Neural progenitor cell (in vitro differentiated cells): Measurements from ENCODE around the gene PDHX. TPM values are rescaled to one million over a fixed set of nuclear protein-coding genes. Genes with fewer than 3 reads are reported as not detected.

ENCODE experiments used
- DNase-seq: peaks from one replicate; pipeline ENCODE4 v3.0.0-alpha.2; 2016; ENCODE audit warnings: low spot score
- H2AFZ ChIP-seq: fragments of 200-600 bp; sonication (generic); replicated peaks from 2 replicates; pipeline ENCODE4 v1.6.1; 2016; ENCODE audit warnings: antibody characterized with exemption
- H3F3A ChIP-seq: fragments of 200-600 bp; sonication (generic); 2 replicates; pipeline ENCODE4 v1.6.1; 2016; ENCODE audit warnings: antibody characterized with exemption, low read depth
- H3K27ac ChIP-seq: fragments of 200-600 bp; sonication (generic); 2 replicates; pipeline ENCODE4 v1.5.1; 2016; ENCODE audit warnings: mild to moderate bottlenecking
- H3K27me3 ChIP-seq: fragments of 200-600 bp; sonication (generic); 2 replicates; pipeline ENCODE4 v1.6.1; 2016; ENCODE audit warnings: mild to moderate bottlenecking, moderate library complexity
- H3K36me3 ChIP-seq: fragments of 200-600 bp; sonication (generic); 2 replicates; pipeline ENCODE4 v1.5.1; 2016
- H3K4me1 ChIP-seq: fragments of 200-600 bp; sonication (generic); 2 replicates; pipeline ENCODE4 v1.6.1; 2016; ENCODE audit warnings: mixed run types
- H3K4me2 ChIP-seq: fragments of 200-600 bp; sonication (generic); 2 replicates; pipeline ENCODE4 v1.6.1; 2016
- H3K4me3 ChIP-seq: fragments of 200-600 bp; sonication (generic); 2 replicates; pipeline ENCODE4 v1.5.1; 2016
- H3K79me2 ChIP-seq: fragments of 200-600 bp; sonication (generic); 2 replicates; pipeline ENCODE4 v1.6.1; 2016; ENCODE audit warnings: low read depth
- H3K9ac ChIP-seq: fragments of 200-600 bp; sonication (generic); 2 replicates; pipeline ENCODE4 v1.6.1; 2016
- H3K9me3 ChIP-seq: fragments of 200-600 bp; sonication (generic); 2 replicates; pipeline ENCODE4 v1.5.1; 2016; ENCODE audit warnings: low read depth
- H4K20me1 ChIP-seq: fragments of 200-600 bp; sonication (generic); 2 replicates; pipeline ENCODE4 v1.6.1; 2016; ENCODE audit warnings: low read depth
- H3K27ac Mint-ChIP-seq: 3 replicates; pipeline ENCODE4 v1.8.0; 2021; ENCODE audit warnings: mixed read lengths
- H3K27me3 Mint-ChIP-seq: 2 replicates; pipeline ENCODE4 v1.8.0; 2022; ENCODE audit warnings: low read depth, mild to moderate bottlenecking, inconsistent platforms, moderate library complexity, mixed read lengths; ENCODE audit not compliant: insufficient read depth
- H3K36me3 Mint-ChIP-seq: 3 replicates; pipeline ENCODE4 v1.8.0; 2021; ENCODE audit warnings: mixed read lengths
- H3K4me1 Mint-ChIP-seq: 3 replicates; pipeline ENCODE4 v1.8.0; 2021; ENCODE audit warnings: mixed read lengths
- H3K4me3 Mint-ChIP-seq: 3 replicates; pipeline ENCODE4 v1.8.0; 2021; ENCODE audit warnings: mild to moderate bottlenecking, moderate library complexity, mixed read lengths
- H3K9me3 Mint-ChIP-seq: 3 replicates; pipeline ENCODE4 v1.8.0; 2020; ENCODE audit warnings: mixed read lengths
- CTCF ChIP-seq: fragments of 200-600 bp; sonication (generic); IDR thresholded peaks from 2 replicates; pipeline ENCODE4 v1.5.1; 2017; ENCODE audit warnings: antibody characterized with exemption, mild to moderate bottlenecking
- EZH2 ChIP-seq: fragments of 200-600 bp; sonication (generic); IDR thresholded peaks from 2 replicates; pipeline ENCODE4 v1.6.1; 2017; ENCODE audit warnings: antibody characterized with exemption, mild to moderate bottlenecking, moderate library complexity
- EZH2phosphoT487 ChIP-seq: fragments of 200-600 bp; sonication (generic); IDR thresholded peaks from 2 replicates; pipeline ENCODE4 v1.6.1; 2017; ENCODE audit warnings: antibody characterized with exemption
- total RNA-seq: library from RNA; depleted of rRNA; stranded (reverse); fragments of >200 nt; gene quantifications from 2 replicates; pipeline ENCODE4 v1.2.3, GENCODE V29; 2015; ENCODE audit warnings: low replicate concordance

Gene PDHX
- total RNA-seq, 1 donor from 2014 or later, result 38.4 TPM

GRCh38 chr11:34928268-34928959, 12.0 kb downstream of the PDHX start:
- H3K4me3 ChIP-seq, result no peak overlapping the region
- H3K4me1 ChIP-seq, result peaks cover 12% of the 10 kb centered on the region
- peaks cover 14% of the 10 kb centered on the region for H3K36me3 Mint-ChIP-seq
- H3K4me2 ChIP-seq, result peak overlapping the region; percentile 8
- H2AFZ ChIP-seq, result no peak overlapping the region
- H3K9ac ChIP-seq, result no peak overlapping the region
- H3K79me2 ChIP-seq, result peaks cover 70% of the 10 kb centered on the region
- H3F3A ChIP-seq, result no peaks in the 10 kb centered on the region
- no peak for TF ChIP-seq CTCF
- no peak for TF ChIP-seq EZH2
- TF ChIP-seq EZH2phosphoT487, result no peak
- H3K27ac ChIP-seq, result no peak overlapping the region
- H3K36me3 ChIP-seq, result no peaks in the 10 kb centered on the region
- no peak for DNase-seq
- H4K20me1 ChIP-seq, result peaks cover 25% of the 10 kb centered on the region
- no peak overlapping the region for H3K27ac Mint-ChIP-seq
- no peaks in the 10 kb centered on the region for H3K9me3 Mint-ChIP-seq
- no peaks in the 10 kb centered on the region for H3K27me3 ChIP-seq
- H3K4me1 Mint-ChIP-seq, result peaks cover 8% of the 10 kb centered on the region
- no peaks in the 10 kb centered on the region for H3K27me3 Mint-ChIP-seq
- H3K9me3 ChIP-seq, result no peaks in the 10 kb centered on the region
- no peak overlapping the region for H3K4me3 Mint-ChIP-seq

GRCh38 chr11:34928960-34929680, 12.7 kb downstream of the PDHX start:
- Histone ChIP-seq H3K9me3 (no peaks in the 10 kb centered on the region), H2AFZ (no peak overlapping the region), H3K79me2 (peaks cover 63% of the 10 kb centered on the region), H3K4me3 (no peak overlapping the region), H3K4me2 (no peak overlapping the region), H3F3A (no peaks in the 10 kb centered on the region), H3K4me1 (peaks cover 12% of the 10 kb centered on the region), H3K27me3 (no peaks in the 10 kb centered on the region), H3K36me3 (no peaks in the 10 kb centered on the region), H3K9ac (no peak overlapping the region), H3K27ac (no peak overlapping the region), H4K20me1 (peaks cover 18% of the 10 kb centered on the region)
- H3K36me3 Mint-ChIP-seq, result peaks cover 19% of the 10 kb centered on the region
- no peaks in the 10 kb centered on the region for H3K27me3 Mint-ChIP-seq
- no peak for DNase-seq
- no peaks in the 10 kb centered on the region for H3K9me3 Mint-ChIP-seq
- H3K4me3 Mint-ChIP-seq, result no peak overlapping the region
- peaks cover 8% of the 10 kb centered on the region for H3K4me1 Mint-ChIP-seq
- no peak overlapping the region for H3K27ac Mint-ChIP-seq
- TF ChIP-seq CTCF, result no peak

GRCh38 chr11:34929794-34930763, 13.7 kb downstream of the PDHX start:
- no peak overlapping the region for H2AFZ ChIP-seq
- H3K4me3 ChIP-seq, result no peak overlapping the region
- no peaks in the 10 kb centered on the region for H3K9me3 Mint-ChIP-seq
- peaks cover 16% of the 10 kb centered on the region for H4K20me1 ChIP-seq
- no peaks in the 10 kb centered on the region for H3K9me3 ChIP-seq
- no peak overlapping the region for H3K4me2 ChIP-seq
- peaks cover 21% of the 10 kb centered on the region for H3K36me3 Mint-ChIP-seq
- DNase-seq, result no peak
- no peaks in the 10 kb centered on the region for H3K27me3 Mint-ChIP-seq
- no peak overlapping the region for H3K9ac ChIP-seq
- no peak overlapping the region for H3K4me3 Mint-ChIP-seq
- peaks cover 8% of the 10 kb centered on the region for H3K4me1 Mint-ChIP-seq
- peaks cover 54% of the 10 kb centered on the region for H3K79me2 ChIP-seq
- no peaks in the 10 kb centered on the region for H3K36me3 ChIP-seq
- TF ChIP-seq CTCF (no peak), EZH2 (no peak), EZH2phosphoT487 (no peak)
- no peak overlapping the region for H3K27ac ChIP-seq
- H3K4me1 ChIP-seq, result peaks cover 12% of the 10 kb centered on the region
- H3K27ac Mint-ChIP-seq, result no peak overlapping the region
- no peaks in the 10 kb centered on the region for H3K27me3 ChIP-seq
- H3F3A ChIP-seq, result no peaks in the 10 kb centered on the region
